GM19043 (cell line): Measurements from ENCODE around the gene FIBP.
"Not testable (repeated sequence)": the region's sequence is repeated elsewhere in the genome, so short reads cannot be mapped to it uniquely, and the experiment has no call there.

Experiments
- ATAC-seq: cut with Tn5 transposase; IDR thresholded peaks from one replicate; pipeline ENCODE4 v1.9.1; 2021; ENCODE audit warnings: low read depth; ENCODE audit not compliant: unreplicated experiment

FIBP gene

DNA sequence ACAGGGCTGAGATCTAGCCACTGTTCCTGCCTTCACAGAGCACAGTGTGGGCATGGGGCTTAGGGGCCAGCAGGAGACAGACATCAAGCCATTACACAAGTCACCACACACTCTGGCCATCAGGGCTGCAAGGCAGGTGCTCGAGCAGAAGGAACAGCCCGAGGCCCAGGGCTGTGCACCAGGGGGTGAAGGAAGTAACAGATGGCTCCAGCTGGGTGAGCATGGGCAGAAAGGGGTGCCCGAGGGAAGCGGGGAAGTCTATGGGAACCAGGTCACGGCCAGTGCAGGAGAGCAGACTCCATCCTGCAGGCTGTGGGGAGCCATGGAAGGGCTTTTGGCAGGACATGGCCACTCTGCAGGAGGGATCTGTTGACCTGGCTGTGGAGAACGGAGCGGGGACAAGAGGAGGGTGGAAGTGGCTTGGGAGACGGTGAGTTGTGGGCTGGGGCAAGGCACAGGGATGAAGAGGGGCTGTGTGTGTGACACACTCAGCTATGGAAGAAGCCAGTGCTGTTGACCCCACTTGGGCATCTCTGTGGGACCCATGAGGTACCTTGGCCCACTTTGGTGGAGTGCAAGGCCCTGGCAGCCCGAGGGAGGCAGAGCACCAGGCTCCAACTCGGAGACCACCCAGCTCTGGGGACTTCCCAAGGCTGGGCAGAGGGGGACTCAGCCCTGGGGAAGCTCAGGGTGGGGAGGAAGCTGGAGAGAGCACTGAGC, 27.0 kb upstream of the FIBP start:
- no peak for ATAC-seq

DNA sequence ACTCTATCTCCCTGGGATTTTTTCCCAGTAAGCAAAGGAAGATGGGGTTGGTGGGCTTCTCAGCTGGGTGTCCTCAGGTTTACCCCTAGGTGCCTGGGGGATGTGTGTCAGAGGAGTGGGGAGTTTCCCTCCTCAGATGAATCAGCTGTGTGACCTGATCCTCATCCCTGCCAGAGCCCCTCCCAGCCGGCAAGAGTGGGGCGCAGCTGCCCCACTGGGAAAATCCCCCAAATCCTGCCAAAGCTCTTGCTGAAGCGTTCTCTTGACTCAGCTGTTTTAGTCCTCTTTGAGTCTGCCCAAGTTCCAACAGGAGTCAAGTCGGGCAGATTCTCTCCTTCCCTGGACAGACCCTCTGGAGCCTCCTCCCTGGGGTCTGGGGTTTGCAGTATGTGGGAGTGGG, 24.6 kb upstream of the FIBP start:
- ATAC-seq: no peak

DNA sequence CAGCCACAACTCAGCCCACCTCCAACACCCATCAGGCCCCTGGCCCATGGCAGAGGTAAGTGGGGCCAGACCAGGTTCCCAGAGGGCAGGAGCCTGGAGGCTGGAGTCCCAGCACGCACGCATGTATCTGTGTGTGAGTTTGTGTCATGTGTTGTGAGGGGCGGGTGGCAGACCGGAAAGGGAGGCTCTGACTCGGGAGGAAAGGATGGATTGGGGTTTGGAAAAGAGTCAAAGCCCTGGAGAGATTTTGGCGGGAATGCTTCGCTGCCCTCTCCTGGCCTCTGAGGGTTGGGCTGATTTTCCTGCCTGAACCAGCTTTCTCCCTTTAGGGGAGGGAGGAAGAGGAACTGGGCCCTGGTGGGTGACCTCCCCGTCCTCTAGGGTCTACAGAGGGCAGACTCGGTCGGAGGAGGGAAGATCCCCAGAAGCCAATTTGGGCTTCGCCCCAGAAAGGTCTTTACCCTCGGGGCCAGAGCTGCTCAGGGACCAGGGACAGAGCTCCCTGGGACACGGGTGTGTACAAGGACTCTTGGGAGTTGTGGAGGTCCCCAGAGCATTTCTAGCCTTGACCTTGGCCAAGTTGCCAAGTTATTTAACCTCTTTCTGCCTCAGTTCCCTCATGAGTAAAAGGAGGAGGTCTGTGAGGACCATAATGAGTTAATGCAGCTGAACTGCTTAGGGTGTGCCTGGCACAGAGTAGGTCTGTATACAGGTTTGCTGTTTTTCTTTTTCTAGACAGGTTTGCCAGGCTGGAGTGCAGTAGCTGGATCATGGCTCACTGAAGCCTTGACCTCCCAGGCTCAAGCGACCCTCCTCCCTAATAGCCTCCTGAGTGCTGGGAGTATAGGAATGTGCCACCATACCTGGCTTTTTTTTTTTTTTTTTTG, 23.7 kb upstream of the FIBP start:
- no peak for ATAC-seq

DNA sequence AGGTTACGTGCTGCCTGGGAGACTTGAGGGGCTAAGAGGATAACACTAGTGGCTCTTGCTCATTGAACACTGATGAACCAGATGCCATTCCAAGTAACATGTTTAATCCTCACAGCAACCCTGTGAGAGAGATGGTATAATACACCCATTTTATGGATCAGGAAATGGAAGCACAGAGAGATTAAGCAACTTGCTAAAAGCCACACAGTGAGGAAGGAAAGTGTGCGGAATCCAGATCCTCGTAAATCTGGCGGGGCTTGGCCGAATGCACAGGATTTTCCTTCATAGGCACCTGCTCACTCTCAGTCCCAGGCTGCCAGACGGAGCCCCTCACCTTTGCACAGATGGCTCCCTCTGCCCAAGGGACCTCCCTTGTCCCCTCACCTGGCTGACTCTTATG, 19.6 kb upstream of the FIBP start:
- no peak for ATAC-seq

DNA sequence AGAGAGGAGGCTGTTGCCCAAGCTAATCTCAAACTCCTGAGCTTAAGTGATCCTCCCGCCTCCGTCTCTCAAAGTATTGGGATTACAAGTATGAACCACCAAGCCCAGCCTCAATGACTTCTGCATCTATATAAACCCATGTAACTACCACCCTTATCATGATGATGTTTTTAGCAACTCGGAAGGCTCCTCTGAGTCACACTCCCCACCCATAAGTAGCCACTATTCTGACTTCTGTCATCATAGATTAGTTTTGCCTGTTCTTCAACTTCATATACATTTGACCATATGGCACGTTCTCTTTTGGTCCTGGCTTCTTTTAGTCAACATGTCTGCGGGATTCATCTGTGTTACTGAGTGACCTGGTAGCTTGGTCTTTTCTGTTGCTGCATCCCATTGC, 18.3 kb upstream of the FIBP start:
- no peak for ATAC-seq

DNA sequence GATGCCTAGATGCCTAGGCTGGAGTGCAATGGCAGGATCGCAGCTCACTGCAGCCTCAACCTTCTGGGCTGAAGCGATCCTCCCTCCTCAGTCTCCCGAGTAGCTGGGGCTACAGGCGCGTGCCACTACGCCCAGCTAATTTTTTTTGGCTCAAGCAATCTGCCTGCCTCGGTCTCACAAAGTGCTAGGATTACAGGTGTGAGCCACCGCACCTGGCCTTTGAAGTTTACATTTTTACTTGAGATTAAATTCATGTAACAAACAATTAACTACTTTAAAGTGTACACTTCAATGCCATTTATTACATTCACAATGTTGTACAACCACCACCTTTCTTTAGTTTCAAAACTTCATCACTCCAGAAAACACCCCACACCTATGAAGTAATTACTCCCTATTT, 15.4 kb upstream of the FIBP start:
- no peak for ATAC-seq

DNA sequence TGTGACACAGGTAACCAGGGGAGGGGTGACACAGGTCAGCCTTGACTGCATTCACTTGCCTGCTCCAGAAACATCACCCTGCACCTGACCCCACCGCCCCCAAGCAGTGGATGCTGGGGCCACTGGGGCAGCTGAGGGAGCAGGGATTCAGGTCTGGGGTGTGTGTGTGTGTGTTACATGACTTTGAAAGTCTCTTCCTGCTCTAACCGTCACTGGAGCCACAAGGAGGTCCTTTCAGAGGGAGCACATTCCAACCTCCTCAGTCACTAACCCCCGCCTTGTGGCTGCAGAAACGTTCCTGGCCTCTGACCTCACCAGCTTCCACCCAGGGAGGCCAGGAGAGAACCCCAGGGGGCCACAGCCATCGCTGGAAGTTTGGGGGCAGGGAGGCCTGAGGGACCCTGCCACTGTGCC, 14.8 kb upstream of the FIBP start:
- ATAC-seq: no peak

DNA sequence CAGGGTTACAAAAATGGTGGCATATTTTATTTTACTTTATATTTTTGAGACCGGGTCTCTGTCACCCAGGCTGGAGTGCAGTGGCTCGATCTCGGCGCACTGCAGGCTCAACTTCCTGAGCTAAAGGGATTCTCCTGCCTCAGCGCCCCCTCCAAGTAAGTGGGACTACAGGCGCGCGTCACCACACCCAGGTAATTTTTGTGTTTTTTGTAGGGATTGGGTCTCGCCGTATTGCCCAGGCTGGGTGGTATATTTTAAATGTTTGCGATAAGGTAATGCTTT, 12.6 kb upstream of the FIBP start:
- ATAC-seq: no peak

DNA sequence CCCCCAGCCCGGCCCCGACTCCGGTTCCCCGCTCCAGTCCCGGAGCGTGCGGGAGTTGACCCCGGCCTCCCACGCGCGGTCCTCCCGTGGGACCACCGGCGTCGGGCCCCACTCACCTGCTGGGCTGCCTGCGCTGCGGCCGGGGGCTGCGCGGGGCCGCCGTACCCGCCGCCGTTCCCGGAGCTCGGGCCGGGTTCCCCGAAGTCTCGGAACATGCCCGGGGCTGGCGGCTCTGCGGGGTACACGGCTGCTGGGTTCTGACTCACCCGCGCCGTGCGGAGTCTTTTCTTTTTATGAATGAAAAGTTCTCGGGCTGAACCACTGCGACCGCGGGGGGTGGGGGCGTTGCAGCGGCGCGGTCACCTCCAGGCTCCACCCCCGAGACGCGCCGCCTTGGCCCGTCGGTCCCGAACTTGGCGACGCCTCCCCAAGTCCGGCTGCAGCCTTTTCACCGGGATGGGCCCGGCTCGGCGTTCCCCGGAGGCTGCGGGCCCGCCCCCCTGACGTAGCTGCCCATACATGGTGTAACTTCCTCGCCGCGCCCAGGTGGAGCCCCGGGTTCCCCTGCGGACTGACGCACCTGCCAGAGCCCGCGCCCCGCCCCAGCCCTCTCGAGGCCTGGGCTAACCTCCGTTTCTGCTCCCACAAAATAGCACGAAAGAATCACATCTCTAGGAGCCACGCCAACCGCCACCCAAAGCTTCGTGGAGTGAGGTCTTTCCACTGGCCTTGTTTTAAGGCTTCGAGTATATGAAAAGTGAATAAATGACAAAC, 12.0 kb upstream of the FIBP start, which contains the start of gene FOSL1:
Gene FOSL1, minus strand, starts transcription at position 264 of the 774 bp plus-strand sequence. Its CDS starts 49 bp downstream, at position 215.
- peak; percentile 70 for ATAC-seq

DNA sequence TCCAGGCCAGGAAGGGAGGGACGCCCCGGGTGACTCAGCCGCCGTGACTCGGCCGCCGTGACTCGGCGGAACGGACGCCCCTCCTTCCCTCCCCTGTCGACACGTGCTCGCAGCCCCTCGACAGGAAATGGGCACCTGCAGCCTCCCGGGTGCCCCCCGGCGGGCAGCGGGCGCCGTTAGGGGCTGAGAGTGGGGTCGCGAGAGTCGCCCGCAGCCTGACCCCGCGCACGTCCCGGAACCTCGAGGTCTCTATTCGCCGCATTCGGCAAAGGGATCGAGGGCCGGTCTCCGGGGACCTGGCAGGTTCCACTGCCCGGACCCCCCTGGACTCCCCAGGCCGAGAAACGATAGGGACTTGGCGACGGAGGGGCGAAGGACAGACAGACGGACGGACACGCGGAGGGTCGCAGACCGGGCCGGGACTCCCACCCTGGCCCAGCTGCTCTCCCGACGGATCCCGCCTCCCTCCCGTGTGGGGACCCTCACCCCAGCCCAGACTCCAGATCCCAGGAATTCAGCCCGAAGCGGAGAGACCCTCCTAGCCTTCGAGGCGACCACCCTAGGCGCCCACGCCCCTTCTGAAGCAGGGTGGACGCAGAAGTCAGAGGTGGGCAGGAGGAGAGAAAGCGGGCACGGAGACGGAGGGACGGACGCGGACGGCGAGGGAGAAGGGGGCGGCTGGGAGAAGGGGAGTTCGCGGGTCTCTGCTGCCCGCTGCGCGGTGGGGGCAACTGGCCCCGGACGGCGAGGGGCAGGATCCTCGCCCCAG, 11.3 kb upstream of the FIBP start:
- no peak for ATAC-seq

DNA sequence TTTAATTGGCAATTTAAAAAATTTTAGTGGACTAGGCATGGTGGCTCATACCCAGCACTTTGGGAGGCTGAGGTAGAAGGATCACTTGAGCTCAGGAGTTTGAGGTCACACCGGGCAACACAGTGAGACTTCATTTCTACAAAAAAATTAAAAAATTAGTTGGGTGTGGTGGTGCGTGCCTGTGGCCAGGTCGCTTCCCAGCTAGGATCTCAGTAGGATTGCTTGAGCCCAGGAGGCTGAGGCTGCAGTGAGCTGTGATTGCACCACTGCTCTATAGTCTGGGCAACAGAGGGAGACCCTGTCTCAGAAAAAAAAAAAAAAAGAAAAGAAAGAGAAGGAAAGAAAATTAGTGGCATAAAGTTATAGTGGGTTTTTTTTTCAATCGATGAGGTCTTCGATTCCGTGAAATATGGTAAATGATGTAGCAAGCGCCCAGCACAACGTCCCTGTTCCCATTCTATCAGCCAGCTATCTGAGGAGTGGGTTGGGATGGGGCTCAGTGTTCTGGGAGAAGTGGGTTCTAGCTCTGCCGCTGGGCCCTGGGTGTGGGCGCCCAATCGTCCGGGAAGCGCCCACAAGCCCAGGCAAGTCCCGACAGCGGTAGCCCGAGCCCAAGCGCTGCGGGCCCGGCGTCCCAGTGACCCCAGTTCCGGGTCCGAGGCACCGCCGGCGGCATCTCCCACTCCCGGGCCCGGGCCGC, 10.5 kb upstream of the FIBP start:
- ATAC-seq: no peak

DNA sequence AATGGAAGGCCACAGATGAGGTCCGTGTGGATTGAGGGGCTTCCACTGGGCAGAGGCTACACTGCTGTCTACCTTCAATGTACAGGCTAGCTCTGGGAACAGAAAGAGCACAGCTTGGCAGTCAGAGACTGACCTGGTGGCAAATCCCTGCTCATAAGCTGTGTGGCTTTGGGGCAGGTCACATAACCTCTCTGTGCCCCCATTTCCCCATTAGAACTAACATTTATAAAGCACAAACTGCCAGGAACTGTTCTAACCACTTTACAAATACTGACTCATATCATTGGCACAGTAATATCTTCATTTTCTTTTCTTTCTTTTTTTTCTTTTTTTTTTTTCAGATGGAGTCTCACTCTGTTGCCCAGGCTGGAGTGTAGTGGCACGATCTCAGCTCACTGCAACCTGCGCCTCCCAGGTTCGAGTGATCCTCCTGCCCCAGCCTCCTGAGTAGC, 8.8 kb upstream of the FIBP start:
- no peak for ATAC-seq

DNA sequence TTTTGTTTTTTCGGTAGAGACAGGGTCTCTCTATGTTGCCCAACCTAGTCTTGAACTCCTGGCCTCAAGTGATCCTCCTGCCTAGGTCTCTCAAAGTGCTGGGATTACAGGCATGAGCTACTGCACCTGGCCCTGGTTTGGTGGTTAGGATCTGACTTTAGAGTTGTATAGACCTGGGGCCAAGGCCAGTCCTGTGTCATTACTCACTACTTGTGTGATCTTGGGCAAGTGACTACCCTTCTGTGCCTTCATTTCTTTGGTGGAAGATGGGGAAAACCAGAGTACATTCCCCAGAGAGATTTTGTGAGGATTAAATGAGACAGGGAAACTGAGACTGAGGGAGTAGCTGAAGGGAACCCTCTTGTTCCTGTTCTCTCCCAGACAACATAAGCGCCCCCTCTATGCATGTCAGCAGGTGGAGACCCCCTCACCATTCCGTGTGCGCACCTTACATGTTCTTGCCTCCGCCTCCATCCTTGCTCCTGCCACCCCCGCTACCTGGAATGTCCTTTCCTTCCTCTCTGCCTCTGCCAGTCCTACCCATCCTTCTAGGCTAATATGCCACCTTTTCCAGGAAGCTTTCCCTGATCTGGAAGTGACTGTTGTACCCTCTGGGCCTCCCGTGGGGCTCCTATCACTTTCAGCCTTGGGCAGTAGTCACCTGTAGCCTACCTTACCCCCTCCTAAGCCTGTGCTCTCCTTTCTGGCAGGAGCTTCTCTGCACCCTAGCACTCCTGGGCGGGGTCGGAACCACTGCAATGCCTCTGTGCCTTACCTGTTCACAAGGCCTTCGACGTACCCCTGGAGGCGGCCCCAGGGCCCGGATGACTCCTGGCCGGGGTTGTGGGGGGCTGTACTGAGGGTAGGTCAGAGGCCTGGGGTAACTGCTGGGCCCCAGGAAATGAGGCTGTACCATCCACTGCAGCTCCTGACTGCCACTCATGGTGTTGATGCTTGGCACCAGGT, 8.0 kb upstream of the FIBP start:
- no peak for ATAC-seq

DNA sequence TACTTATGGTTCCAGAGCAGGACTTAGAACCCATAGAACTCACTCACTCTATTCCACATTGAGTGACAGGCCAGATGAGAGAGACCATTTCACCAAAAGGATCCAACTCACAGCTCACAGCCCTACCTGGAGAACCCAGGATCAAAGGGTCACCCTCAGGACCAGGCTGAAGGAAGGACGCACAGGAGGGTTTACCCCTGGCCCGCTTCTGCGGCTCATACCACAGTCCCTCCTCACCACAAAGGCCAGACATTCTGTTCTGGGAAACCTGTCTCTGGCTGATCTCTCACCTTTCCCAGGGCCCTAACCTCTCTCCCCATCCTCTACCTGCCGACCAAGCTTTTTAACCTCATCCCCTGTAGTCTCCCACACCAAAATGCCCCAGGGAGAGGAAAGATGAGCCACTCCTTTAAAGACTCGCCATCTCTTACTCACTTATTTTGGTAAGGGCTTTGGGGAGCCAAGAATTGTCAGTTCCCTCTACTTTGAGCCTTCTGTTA, 7.3 kb upstream of the FIBP start:
- ATAC-seq: no peak

DNA sequence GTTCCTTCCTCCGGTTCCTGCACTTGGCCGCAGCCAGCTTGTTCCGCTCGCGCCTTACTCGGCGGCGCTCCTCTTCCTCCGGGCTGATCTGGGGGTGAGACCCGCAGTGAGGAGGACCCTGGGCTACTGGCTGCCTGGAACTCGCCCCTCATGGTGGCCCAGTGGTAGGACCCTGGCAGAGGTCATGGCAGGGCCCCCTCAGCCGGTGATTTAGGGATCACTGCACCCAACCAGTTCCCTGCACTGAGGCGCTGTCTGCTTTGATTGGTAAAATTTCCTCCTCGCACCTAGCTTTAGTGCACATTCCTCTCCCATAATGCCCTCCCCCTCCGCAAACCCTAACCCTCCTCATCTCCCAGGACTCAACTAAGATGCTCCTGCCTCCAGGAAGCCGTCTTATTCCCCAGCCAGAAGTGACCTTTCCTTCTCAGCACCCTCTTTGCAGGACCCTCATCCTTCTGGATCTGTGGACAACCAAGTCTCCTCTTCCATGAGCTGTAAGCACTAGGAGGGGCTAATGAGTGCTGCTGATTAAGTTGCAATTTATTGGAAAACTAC, 5.8 kb upstream of the FIBP start:
- ATAC-seq: no peak

DNA sequence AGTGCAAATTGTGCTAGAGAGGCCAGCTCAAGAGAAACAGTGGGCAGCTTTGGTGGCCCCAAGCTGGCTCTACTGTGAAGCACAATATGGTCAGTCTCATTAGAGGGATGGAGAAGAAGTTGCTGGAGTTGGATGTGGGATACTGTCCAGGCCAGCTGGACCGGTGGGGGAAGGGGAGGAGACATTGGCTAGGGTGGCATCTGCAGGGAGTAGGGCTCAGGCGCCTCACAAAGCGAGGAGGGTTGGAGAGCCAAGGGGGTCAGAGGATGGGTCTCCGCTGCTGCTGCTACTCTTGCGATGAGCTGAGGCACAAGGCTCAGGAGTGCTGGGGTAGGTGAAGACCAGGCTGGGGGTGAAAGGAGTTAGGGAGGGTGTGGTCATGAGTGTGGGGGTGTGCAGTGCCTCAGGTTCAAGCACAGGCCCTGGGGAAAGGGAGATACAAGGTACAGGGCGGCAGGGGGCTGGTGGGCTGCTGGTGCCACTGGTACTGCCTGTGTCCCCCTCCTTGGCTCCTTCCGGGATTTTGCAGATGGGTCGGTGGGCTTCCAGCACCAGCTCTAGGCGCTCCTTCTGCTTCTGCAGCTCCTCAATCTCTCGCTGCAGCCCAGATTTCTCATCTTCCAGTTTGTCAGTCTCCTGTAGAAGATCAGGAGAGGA, 4.5 kb upstream of the FIBP start:
- ATAC-seq: no peak

DNA sequence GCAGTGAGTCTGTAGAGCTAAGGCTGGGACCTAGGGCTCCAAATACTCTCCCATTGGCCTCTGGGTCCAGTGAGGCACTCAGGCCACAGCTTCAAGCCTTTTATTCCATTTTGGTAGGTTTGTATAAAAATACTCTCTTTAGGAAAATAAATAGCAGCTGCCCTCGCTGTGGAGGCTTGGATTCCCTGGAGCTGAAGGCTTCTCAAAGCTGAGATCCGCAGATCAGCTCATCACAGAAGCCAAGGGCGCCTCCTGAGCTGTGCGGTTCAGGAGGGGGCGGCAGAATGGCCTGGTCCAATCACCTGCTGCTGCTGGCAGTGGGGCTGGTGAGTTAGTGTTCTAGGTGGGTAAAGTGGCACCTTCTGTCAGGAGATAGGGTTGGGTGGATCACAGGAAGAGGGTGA, 3.9 kb upstream of the FIBP start:
- ATAC-seq: not testable (repeated sequence)
